ENCODE results near the gene NKIRAS1.
"Not testable (repeated sequence)": the region's sequence is repeated elsewhere in the genome, so short reads cannot be mapped to it uniquely, and the experiment has no call there.

Gene NKIRAS1

GRCh38 chr3:23938688-23939087 is 21.9 kb upstream of the NKIRAS1 start:
- no peak for DNase-seq

DNA sequence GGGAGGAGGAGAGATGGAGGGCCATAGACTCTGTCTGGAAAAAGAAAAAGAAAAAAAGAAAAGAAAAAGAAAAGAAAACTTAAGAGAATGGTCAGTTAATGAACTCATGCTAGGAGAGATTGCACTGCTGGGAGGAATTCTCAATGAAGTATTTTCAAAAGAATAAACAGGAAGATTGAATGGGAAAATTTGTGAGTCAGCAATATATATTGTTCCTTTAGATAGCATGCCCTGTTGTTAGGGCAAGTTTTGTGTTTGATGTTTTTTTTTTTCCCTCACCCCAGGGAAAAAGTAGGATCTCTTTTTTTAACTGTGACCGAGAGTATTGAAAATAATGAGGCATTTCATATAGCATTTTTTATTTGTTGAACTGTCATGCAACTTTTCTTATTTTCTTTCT is 20.5 kb upstream of the NKIRAS1 start:
- no peak for DNase-seq

DNA sequence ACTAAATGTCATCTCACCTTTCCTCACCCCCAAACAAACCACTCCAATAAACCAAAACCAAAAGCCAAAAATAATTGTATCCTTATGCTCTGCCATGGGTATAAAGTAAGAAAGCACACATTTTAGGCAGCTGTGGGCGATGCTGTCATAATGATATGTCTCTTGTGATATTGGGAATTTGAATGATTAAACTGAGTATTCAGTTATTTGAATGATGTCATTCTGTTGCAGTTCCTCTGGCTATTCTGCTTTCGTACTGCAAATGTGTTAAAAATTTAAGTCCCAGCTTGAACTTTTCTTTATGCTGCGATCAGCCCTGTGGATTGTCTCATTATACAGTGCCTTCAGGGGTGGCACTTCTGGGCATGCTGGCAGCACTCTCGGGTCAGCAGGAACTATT is 17.5 kb upstream of the NKIRAS1 start:
- no peak for DNase-seq

DNA sequence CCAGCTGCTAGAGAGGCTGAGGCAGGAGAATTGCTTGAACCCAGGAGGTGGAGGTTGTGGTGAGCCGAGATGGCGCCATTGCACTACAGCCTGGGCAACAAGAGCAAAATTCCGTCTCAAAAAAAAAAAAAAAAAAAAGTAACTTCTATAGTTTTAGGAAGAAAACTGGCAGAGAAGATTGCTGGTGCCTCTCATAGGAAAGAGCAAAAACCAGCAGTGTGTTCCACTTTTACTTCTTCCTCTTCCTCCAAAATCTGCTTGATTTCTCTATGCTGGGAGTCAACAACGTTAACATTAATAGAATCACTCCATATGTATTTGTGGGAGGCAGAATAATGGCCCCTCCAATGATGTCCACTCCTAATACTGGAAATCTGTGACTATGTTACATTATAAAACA is 15.8 kb upstream of the NKIRAS1 start:
- DNase-seq = no peak

DNA sequence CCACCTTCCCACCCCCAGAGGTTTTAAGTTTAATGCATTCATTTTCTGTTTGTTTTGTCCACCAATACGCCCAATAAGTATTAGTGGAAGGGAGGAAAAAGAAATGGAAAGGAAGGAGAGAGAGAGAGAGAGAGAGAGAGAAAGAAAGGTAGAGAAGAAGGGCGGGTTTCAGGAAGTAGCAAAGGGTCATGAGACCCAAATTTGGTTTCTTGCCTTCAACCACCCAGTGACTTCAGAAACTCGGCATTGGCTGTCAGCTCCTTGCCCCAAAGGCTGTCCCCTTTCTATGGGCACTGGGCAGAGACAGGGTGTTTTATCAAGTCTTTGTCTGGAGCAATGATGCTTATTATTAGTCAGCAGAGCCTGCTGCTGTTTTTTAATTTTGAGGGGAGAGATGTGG is 14.8 kb upstream of the NKIRAS1 start:
- no peak for DNase-seq

GRCh38 chr3:23928524-23928923 is 11.7 kb upstream of the NKIRAS1 start:
- no peak for DNase-seq

GRCh38 chr3:23926736-23927135 is 9.9 kb upstream of the NKIRAS1 start:
- DNase-seq = no peak

DNA sequence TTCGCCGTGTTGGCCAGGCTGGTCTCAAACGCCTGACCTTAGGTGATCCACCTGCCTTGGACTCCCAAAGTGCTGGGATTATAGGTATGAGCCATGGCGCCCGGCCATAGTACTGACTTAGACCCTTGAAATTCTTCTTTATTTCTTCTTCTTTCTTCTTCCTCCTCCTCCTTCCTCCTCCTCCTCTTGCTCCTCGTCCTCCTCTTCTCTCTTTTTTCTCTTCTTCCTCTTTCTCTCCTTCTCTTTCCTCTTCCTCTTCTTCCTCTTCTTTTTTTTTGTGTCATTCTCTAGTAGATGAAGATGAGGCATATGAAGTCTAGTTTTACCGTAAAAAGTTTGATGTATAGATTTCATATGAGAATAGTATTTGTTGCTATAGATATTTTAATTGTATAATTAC is 9.5 kb upstream of the NKIRAS1 start:
- no peak for DNase-seq

GRCh38 chr3:23923786-23924185 is 7.0 kb upstream of the NKIRAS1 start:
- DNase-seq = no peak

GRCh38 chr3:23921052-23921511 is 4.3 kb upstream of the NKIRAS1 start:
- no peak for DNase-seq

GRCh38 chr3:23920151-23920655 is 3.4 kb upstream of the NKIRAS1 start:
- no peak for DNase-seq

DNA sequence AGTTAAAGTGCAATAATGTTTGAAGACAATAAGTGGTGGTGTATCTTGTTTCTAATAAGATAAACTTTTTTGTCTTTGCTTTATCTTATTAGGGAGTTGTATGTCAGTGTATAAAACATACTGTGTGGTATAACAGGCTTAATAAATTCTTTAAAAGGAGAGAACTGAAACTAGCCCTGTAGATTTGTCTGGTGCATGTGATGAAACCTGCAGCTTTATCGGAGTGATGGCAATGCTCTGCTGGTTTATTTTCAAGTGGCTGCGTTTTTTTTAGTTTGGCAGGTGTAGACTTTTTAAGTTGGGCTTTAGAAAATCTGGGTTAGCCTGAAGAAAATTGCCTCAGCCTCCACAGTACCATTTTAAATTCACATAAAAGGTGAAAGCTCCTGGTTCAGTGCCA is 2.8 kb upstream of the NKIRAS1 start:
- no peak for DNase-seq

DNA sequence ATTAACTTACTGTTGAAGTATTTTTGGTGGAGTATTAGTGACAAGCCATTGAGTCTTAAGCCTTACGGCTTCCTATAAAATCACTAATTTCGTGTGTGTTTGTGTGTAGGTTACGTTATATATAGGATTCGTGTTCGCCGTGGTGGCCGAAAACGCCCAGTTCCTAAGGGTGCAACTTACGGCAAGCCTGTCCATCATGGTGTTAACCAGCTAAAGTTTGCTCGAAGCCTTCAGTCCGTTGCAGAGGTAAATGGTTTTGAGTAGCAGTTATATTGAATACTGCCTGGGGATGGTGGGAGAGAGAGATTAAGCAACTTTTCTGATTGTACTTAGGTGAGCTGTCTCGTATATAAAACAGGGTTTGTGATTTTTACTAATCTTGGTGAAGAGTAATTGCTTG is 1.5 kb upstream of the NKIRAS1 start:
- not testable (repeated sequence) for DNase-seq

DNA sequence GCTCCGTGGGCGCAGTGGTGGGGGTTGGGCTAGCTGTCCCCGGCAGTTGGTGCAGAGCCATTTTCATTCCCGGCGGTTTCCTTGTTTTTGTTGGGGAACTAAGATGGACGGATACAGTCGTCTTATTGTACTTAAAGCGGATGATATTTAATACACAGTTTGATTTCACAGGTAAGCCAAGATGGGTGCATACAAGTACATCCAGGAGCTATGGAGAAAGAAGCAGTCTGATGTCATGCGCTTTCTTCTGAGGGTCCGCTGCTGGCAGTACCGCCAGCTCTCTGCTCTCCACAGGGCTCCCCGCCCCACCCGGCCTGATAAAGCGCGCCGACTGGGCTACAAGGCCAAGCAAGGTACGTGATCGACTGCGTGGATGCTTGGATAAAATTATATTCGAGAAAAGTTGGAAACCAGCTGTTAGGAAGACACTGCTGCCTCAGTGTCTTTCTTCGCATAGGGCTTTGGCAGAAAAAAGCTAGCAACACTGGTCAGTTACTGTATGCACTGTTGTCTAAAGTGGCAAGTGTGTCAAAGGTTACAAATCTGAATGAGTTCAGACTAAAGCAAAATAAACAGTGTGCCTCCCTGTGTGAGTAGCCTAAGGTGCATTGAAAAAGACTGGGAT is 1.0 kb upstream of the NKIRAS1 start:
- DNase-seq = peak; percentile 1

- no peak for DNase-seq
These were observed 471 bp downstream of the NKIRAS1 start for GRCh38 chr3:23916152-23916885.

- DNase-seq = peak; percentile 9
These were observed 1.2 kb downstream of the NKIRAS1 start for GRCh38 chr3:23915537-23916108.

- DNase-seq = no peak
These were observed 2.7 kb downstream of the NKIRAS1 start for GRCh38 chr3:23913873-23914743.

DNA sequence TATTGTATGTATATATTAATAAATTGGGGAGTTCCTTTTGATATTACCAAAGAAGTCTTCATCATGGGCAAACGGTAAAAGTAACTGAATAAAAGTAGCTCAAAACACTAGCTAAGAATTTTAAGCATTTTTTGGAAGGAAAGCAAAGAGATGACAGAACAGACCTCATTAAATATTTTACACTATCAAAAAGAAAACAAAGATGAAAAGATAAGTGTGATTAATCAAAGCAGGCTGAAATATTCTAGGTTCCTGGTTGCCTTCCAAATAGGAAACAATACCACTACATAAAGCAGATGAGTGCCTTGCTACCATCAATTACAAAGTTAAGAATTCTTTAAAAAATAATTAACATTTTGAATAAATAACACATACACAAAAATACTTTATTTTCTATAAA is 3.6 kb downstream of the NKIRAS1 start:
- DNase-seq = no peak

DNA sequence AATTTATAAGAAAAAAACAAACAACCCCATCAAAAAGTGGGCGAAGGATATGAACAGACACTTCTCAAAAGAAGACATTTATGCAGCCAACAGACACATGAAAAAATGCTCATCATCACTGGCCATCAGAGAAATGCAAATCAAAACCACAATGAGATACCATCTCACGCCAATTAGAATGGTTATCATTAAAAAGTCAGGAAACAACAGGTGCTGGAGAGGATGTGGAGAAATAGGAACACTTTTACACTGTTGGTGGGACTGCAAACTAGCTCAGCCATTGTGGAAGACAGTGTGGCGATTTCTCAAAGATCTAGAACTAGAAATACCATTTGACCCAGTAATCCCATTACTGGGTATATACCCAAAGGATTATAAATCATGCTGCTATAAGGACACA is 4.5 kb downstream of the NKIRAS1 start:
- DNase-seq = not testable (repeated sequence)

DNA sequence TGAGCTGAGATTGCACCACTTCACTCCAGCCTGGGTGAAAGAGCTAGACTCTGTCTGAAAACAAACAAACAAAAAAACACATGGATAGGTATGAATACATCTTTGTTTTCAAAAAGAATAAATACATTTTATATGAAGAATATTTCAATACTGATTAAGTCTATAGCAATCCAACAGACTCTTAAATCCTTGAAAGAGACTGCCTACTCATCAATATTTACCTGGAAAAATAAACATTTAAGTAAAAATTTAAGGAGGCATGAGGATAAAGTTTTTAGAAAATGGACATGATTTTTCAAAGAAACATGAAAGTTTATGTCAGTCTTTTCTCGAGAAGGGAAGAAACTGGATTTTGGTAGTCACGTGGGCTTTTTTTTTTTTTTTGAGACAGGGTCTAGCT is 5.4 kb downstream of the NKIRAS1 start:
- DNase-seq = no peak

- no peak for DNase-seq
These were observed 7.4 kb downstream of the NKIRAS1 start for GRCh38 chr3:23909341-23909740.

GRCh38 chr3:23904545-23904944 is 12.2 kb downstream of the NKIRAS1 start:
- no peak for DNase-seq

DNA sequence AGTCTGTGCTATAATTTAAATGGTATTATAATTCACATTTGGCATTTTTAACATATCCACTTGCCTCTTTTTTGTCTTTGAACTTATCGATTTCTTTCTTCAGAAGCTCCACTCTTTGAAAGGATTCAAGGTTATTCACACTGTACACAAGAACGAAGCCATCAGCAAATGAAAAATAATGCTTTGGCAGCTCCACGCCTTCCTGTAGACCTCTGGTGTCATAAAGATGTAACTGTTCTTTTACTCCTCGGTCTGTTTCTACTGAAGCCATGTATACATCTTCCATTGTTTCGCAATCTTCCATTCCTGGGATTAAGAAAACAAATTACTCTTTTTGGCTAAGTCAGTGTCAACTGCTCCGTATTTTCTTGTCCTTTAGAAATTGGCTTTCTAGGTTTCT is 16.0 kb downstream of the NKIRAS1 start:
- DNase-seq = no peak
